ENCODE results near the gene TMPRSS3.

DNA sequence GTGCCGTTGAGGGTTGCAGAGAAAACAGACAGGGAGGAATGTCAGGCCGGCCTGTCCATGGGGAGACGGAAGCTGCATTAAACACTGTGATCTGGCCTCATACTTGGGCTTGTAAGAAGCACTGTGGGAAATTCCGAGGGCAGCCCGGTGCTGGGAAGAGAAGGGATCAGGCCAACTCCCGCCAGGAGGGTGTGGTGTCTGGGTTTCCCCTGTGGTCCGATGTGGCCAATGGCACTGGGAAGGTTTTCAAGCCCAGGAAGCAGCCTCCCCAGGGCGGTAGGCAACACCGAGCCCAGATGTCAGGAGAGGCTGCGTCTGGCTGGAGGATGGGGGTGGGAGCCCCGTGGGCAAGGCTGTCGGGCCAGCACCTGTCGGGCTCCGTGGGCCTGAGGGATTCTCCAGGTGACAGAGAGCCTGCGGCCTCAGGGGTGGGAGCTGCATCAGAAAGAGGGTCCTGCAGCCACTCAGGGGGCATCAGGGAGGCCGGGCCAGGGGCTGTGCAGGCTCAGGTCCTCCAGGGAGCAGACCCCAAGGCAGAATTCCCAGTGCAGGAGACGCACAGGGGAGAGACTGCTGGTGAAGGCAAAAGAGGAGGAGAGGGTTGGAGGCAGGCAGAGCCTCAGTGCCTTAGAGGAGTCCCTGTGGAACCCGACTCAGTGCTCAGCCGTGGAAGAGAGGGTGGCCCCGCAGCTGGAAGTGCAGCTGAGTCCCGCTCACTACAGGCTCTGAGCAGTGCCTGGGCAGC is 16.2 kb upstream of the TMPRSS3 start:
- TF ChIP-seq, protein P1, sequence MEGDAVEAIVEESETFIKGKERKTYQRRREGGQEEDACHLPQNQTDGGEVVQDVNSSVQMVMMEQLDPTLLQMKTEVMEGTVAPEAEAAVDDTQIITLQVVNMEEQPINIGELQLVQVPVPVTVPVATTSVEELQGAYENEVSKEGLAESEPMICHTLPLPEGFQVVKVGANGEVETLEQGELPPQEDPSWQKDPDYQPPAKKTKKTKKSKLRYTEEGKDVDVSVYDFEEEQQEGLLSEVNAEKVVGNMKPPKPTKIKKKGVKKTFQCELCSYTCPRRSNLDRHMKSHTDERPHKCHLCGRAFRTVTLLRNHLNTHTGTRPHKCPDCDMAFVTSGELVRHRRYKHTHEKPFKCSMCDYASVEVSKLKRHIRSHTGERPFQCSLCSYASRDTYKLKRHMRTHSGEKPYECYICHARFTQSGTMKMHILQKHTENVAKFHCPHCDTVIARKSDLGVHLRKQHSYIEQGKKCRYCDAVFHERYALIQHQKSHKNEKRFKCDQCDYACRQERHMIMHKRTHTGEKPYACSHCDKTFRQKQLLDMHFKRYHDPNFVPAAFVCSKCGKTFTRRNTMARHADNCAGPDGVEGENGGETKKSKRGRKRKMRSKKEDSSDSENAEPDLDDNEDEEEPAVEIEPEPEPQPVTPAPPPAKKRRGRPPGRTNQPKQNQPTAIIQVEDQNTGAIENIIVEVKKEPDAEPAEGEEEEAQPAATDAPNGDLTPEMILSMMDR (IDR thresholded peaks at IDR 0.05) = no peak
- no peak for TF ChIP-seq POLR2A (IDR thresholded peaks at IDR 0.05)

Measured in thyroid gland (tissue), 4 donors.